HepG2 (cell line): Measurements from ENCODE around the gene DLG2. TPM values are rescaled to one million over a fixed set of nuclear protein-coding genes. Genes with fewer than 3 reads are reported as not detected.

Source experiments
- ATAC-seq: fragments of 200-7000 bp; cut with Tn5 transposase; 3 replicates; pipeline ENCODE4 v1.9.1; 2020; ENCODE audit warnings: mild to moderate bottlenecking, moderate library complexity
- BruUV-seq: library from RNA; stranded (reverse); fragments of 400-500 nt; replicated peaks from 2 replicates; lab custom pipeline; 2021; lab: Mats Ljungman, UMichigan
- CTCF ChIA-PET: fragments of 300-600 bp; formaldehyde crosslinking; extraction: SDS; loops from one replicate; lab custom pipeline; 2021; ENCODE audit warnings: low total read pairs, inconsistent platforms, low intra/inter-chr PET ratio; lab: Yijun Ruan, JAX
- POLR2A ChIA-PET: fragments of 350-600 bp; sonication (Branson Sonifier 250); formaldehyde crosslinking; loops from one replicate; lab custom pipeline; 2020; ENCODE audit warnings: antibody characterized with exemption, inconsistent platforms; lab: Yijun Ruan, JAX
- DNase-seq: peaks from one replicate; pipeline ENCODE4 v3.0.0-alpha.2; 2015; ENCODE audit warnings: low spot score
- FAIRE-seq: peaks from 3 replicates; lab custom pipeline; 2011; peaks lifted over from hg19 to GRCh38; lab: Jason Lieb, UNC
- H2AFZ ChIP-seq: one replicate; pipeline ENCODE4 v1.6.1; 2011; ENCODE audit warnings: low read length, inconsistent platforms
- H3K27ac ChIP-seq: fragments of 300-600 bp; 3 replicates; pipeline ENCODE4 v1.8.0; 2011; ENCODE audit warnings: mixed run types, mild to moderate bottlenecking, mixed read lengths, low read length, inconsistent platforms; ENCODE audit not compliant: insufficient read depth; ENCODE audit errors: extremely low read length
- H3K27me3 ChIP-seq, 2 experiments: fragments of 200-600 bp in 1 of 2; 2 replicates in 1 of 2; 3 replicates in 1 of 2; pipeline versions ENCODE4 v1.6.0 to v1.8.0; 2011; ENCODE audit warnings: low read length in 2 of 2, mild to moderate bottlenecking in 2 of 2, moderate library complexity in 2 of 2, inconsistent platforms in 1 of 2; ENCODE audit not compliant: insufficient read depth in 2 of 2, control insufficient read depth in 1 of 2
- H3K36me3 ChIP-seq, 2 experiments: fragments of 200-600 bp in 1 of 2; replicated peaks in 1 of 2; 2 replicates in 1 of 2; 3 replicates in 1 of 2; pipeline versions ENCODE4 v1.5.1 to v1.8.0; 2011; ENCODE audit warnings: low read length in 2 of 2, inconsistent platforms in 1 of 2; ENCODE audit not compliant: insufficient read depth in 2 of 2, control insufficient read depth in 1 of 2
- H3K4me1 ChIP-seq: 2 replicates; pipeline ENCODE4 v1.5.1; 2012; ENCODE audit warnings: low read length, inconsistent platforms; ENCODE audit not compliant: insufficient read depth
- H3K4me2 ChIP-seq: 2 replicates; pipeline ENCODE4 v1.6.0; 2011; ENCODE audit warnings: low read depth, low read length, inconsistent platforms
- H3K4me3 ChIP-seq, 3 experiments: fragments of 200-600 bp in 1 of 3; sonication (generic), shearing (Covaris generic) in 1 of 3; replicated peaks in 1 of 3; 2 replicates each; pipeline ENCODE4 v1.5.1; 2011 to 2016; ENCODE audit warnings: low read length in 3 of 3, inconsistent platforms in 2 of 3, low read depth in 2 of 3, mild to moderate bottlenecking in 2 of 3, control low read depth in 1 of 3, mixed read lengths in 1 of 3; ENCODE audit not compliant: insufficient read depth in 1 of 3
- H3K79me2 ChIP-seq: one replicate; pipeline ENCODE4 v1.6.1; 2011; ENCODE audit warnings: low read length, inconsistent platforms; ENCODE audit not compliant: insufficient read depth
- H3K9ac ChIP-seq: 2 replicates; pipeline ENCODE4 v1.6.0; 2011; ENCODE audit warnings: mild to moderate bottlenecking, low read depth, low read length, inconsistent platforms; ENCODE audit not compliant: insufficient read depth
- H3K9me3 ChIP-seq: 2 replicates; pipeline ENCODE4 v1.5.1; 2012; ENCODE audit warnings: mild to moderate bottlenecking, low read length
- H4K20me1 ChIP-seq: 2 replicates; pipeline ENCODE4 v1.6.0; 2011; ENCODE audit warnings: inconsistent platforms, mild to moderate bottlenecking, low read length, moderate library complexity; ENCODE audit not compliant: insufficient read depth
- PLSCR1 ChIP-seq: sonication (generic); formaldehyde crosslinking; IDR thresholded peaks from 2 replicates; pipeline ENCODE4 v1.5.0; 2020; ENCODE audit warnings: missing genetic modification reagents, mild to moderate bottlenecking, borderline replicate concordance
- SALL1 ChIP-seq: sonication (generic); formaldehyde crosslinking; IDR thresholded peaks from 2 replicates; pipeline ENCODE4 v1.8.0; 2022; ENCODE audit warnings: mild to moderate bottlenecking, missing genetic modification reagents
- TMF1 ChIP-seq: sonication (generic); formaldehyde crosslinking; IDR thresholded peaks from 2 replicates; pipeline ENCODE4 v1.8.1; 2022; ENCODE audit warnings: low read depth, missing genetic modification reagents
- ZNF296 ChIP-seq: sonication (generic); formaldehyde crosslinking; conservative IDR thresholded peaks from 2 replicates; pipeline ENCODE4 v1.5.0; 2020; ENCODE audit warnings: mild to moderate bottlenecking, missing genetic modification reagents
- in situ Hi-C: cut with HindIII; loops from 2 replicates; pipeline ENCODE4 v1.10.0; 2017; ENCODE audit warnings: low pct_unique_long_range_greater_than_20kb; ENCODE audit not compliant: extremely low pct_ligation_motif_present
- intact Hi-C: fragments of 100-400 bp; cut with micrococcal nuclease; formaldehyde crosslinking; loops from one replicate; pipeline ENCODE4 v1.10.0; 2022; ENCODE audit not compliant: unreplicated experiment
- polyA plus RNA-seq, 8 experiments: library from polyadenylated mRNA; depleted of rRNA in 3 of 8; stranded (reverse) in 7 of 8; unstranded in 1 of 8; fragments of >200 nt; fragmentation: Illumina TruSeq in 4 of 8; extraction: Trizol in 4 of 8; gene quantifications; 2 replicates each; pipeline versions ENCODE4 v1.2.1 to v1.2.3, GENCODE V29; 2011 to 2016; ENCODE audit warnings: low read depth in 4 of 8, missing spikeins in 1 of 8, mixed read lengths in 1 of 8; ENCODE audit not compliant: insufficient read depth in 1 of 8
- total RNA-seq, 5 experiments: library from RNA; depleted of rRNA; stranded (reverse); fragments of >200 nt; fragmentation: Illumina TruSeq; extraction: Trizol; gene quantifications; 2 replicates each; pipeline ENCODE4 v1.2.3, GENCODE V29; 2016; ENCODE audit warnings: low read depth in 1 of 5
- TF ChIP-seq, protein P1 (sequence below): sonication (generic); formaldehyde crosslinking; IDR thresholded peaks from 2 replicates; pipeline ENCODE4 v1.5.1; 2020; ENCODE audit warnings: missing genetic modification reagents, mild to moderate bottlenecking, borderline replicate concordance
- TF ChIP-seq, protein P2 (sequence below): sonication (generic); formaldehyde crosslinking; IDR thresholded peaks from 2 replicates; pipeline ENCODE4 v1.5.0; 2020; ENCODE audit warnings: mild to moderate bottlenecking, missing genetic modification reagents, moderate library complexity
- TF ChIP-seq, protein P3 (sequence below): sonication (generic); formaldehyde crosslinking; IDR thresholded peaks from 2 replicates; pipeline ENCODE4 v1.4.0; 2020; ENCODE audit warnings: missing genetic modification reagents
- TF ChIP-seq, protein P4 (sequence below): fragments of 450-650 bp; IDR thresholded peaks from 2 replicates; pipeline ENCODE4 v1.6.1; 2017
- TF ChIP-seq, protein P5 (sequence below): sonication (generic); formaldehyde crosslinking; IDR thresholded peaks from 2 replicates; pipeline ENCODE4 v1.9.0; 2022; ENCODE audit warnings: low read depth, missing genetic modification reagents

DLG2 gene
- total and polyA plus RNA-seq, 2 of the 13 experiments (the other 11 are each of a cell fraction or from before 2014, with no cell fraction given): 0.46 to 1.0 TPM

- TF ChIP-seq, protein P1, sequence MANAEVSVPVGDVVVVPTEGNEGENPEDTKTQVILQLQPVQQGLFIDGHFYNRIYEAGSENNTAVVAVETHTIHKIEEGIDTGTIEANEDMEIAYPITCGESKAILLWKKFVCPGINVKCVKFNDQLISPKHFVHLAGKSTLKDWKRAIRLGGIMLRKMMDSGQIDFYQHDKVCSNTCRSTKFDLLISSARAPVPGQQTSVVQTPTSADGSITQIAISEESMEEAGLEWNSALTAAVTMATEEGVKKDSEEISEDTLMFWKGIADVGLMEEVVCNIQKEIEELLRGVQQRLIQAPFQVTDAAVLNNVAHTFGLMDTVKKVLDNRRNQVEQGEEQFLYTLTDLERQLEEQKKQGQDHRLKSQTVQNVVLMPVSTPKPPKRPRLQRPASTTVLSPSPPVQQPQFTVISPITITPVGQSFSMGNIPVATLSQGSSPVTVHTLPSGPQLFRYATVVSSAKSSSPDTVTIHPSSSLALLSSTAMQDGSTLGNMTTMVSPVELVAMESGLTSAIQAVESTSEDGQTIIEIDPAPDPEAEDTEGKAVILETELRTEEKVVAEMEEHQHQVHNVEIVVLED (CRISPR knock-in tag): no peak
- TF ChIP-seq, protein P2, sequence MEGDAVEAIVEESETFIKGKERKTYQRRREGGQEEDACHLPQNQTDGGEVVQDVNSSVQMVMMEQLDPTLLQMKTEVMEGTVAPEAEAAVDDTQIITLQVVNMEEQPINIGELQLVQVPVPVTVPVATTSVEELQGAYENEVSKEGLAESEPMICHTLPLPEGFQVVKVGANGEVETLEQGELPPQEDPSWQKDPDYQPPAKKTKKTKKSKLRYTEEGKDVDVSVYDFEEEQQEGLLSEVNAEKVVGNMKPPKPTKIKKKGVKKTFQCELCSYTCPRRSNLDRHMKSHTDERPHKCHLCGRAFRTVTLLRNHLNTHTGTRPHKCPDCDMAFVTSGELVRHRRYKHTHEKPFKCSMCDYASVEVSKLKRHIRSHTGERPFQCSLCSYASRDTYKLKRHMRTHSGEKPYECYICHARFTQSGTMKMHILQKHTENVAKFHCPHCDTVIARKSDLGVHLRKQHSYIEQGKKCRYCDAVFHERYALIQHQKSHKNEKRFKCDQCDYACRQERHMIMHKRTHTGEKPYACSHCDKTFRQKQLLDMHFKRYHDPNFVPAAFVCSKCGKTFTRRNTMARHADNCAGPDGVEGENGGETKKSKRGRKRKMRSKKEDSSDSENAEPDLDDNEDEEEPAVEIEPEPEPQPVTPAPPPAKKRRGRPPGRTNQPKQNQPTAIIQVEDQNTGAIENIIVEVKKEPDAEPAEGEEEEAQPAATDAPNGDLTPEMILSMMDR (CRISPR knock-in tag): no peak
- no peak for TF ChIP-seq TMF1 (CRISPR knock-in tag)
- no peak for TF ChIP-seq PLSCR1
- no peak for TF ChIP-seq ZNF296 (CRISPR knock-in tag)
- TF ChIP-seq, protein P3, sequence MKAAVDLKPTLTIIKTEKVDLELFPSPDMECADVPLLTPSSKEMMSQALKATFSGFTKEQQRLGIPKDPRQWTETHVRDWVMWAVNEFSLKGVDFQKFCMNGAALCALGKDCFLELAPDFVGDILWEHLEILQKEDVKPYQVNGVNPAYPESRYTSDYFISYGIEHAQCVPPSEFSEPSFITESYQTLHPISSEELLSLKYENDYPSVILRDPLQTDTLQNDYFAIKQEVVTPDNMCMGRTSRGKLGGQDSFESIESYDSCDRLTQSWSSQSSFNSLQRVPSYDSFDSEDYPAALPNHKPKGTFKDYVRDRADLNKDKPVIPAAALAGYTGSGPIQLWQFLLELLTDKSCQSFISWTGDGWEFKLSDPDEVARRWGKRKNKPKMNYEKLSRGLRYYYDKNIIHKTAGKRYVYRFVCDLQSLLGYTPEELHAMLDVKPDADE (CRISPR knock-in tag): no peak
- TF ChIP-seq, protein P4, sequence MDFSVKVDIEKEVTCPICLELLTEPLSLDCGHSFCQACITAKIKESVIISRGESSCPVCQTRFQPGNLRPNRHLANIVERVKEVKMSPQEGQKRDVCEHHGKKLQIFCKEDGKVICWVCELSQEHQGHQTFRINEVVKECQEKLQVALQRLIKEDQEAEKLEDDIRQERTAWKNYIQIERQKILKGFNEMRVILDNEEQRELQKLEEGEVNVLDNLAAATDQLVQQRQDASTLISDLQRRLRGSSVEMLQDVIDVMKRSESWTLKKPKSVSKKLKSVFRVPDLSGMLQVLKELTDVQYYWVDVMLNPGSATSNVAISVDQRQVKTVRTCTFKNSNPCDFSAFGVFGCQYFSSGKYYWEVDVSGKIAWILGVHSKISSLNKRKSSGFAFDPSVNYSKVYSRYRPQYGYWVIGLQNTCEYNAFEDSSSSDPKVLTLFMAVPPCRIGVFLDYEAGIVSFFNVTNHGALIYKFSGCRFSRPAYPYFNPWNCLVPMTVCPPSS: no peak
- TF ChIP-seq SALL1: no peak
- TF ChIP-seq, protein P5, sequence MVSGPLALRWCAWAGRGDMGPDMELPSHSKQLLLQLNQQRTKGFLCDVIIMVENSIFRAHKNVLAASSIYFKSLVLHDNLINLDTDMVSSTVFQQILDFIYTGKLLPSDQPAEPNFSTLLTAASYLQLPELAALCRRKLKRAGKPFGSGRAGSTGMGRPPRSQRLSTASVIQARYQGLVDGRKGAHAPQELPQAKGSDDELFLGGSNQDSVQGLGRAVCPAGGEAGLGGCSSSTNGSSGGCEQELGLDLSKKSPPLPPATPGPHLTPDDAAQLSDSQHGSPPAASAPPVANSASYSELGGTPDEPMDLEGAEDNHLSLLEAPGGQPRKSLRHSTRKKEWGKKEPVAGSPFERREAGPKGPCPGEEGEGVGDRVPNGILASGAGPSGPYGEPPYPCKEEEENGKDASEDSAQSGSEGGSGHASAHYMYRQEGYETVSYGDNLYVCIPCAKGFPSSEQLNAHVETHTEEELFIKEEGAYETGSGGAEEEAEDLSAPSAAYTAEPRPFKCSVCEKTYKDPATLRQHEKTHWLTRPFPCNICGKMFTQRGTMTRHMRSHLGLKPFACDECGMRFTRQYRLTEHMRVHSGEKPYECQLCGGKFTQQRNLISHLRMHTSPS (CRISPR knock-in tag): no peak
- TF ChIP-seq, all 625 proteins: peak for 0
- ChIA-PET CTCF (no interaction called here), POLR2A (no interaction called here)
- no peak for ATAC-seq
- H3K27me3 ChIP-seq: no peaks in the 10 kb centered on the region
- BruUV-seq: no TSS peak
- intact Hi-C loops: no loop called here
- in situ Hi-C loops: no loop called here
- H4K20me1 ChIP-seq: no peaks in the 10 kb centered on the region
- no peak overlapping the region for H3K27ac ChIP-seq
- H2AFZ ChIP-seq: no peak overlapping the region
- no peaks in the 10 kb centered on the region for H3K36me3 ChIP-seq
- H3K4me2 ChIP-seq: no peak overlapping the region
- no peaks in the 10 kb centered on the region for H3K4me1 ChIP-seq
- no peak overlapping the region for H3K4me3 ChIP-seq
- no peak overlapping the region for H3K9ac ChIP-seq
- FAIRE-seq: no peak
- no peak for DNase-seq
- H3K9me3 ChIP-seq: no peaks in the 10 kb centered on the region
- no peaks in the 10 kb centered on the region for H3K79me2 ChIP-seq
These were observed 1489.6 kb downstream of the DLG2 start for GRCh38 chr11:84137505-84137904.
